ENCODE measurements around the gene TRAM2.

The TRAM2 gene

DNA sequence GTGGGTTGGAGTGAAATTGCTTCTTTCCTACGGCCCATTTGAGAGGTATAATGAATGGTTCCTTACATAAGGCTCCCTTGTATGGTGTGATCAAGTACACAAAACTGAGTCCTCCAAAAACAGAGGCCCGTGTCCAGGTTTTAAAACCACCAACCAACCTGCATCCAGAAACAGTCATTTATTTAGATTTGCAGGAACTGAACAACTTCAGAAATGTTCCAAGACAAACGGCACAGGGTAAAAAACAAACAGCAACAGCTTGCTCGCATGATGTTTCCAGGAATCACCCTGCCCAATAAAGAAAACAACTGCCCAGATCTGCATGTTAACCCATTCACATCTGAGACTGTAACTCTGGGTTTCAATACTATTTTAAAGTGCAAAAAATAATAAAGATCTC lies 40.2 kb upstream of the TRAM2 start:
- ATAC-seq, result no peak
- no peak for TF ChIP-seq ZC3H10 (CRISPR knock-in tag; IDR thresholded peaks at IDR 0.05)
- TF ChIP-seq, protein P1, sequence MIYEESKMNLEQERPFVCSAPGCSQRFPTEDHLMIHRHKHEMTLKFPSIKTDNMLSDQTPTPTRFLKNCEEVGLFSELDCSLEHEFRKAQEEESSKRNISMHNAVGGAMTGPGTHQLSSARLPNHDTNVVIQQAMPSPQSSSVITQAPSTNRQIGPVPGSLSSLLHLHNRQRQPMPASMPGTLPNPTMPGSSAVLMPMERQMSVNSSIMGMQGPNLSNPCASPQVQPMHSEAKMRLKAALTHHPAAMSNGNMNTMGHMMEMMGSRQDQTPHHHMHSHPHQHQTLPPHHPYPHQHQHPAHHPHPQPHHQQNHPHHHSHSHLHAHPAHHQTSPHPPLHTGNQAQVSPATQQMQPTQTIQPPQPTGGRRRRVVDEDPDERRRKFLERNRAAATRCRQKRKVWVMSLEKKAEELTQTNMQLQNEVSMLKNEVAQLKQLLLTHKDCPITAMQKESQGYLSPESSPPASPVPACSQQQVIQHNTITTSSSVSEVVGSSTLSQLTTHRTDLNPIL (CRISPR knock-in tag; IDR thresholded peaks at IDR 0.05; ENCODE audit: low read depth), result no peak
- TF ChIP-seq, protein P2, sequence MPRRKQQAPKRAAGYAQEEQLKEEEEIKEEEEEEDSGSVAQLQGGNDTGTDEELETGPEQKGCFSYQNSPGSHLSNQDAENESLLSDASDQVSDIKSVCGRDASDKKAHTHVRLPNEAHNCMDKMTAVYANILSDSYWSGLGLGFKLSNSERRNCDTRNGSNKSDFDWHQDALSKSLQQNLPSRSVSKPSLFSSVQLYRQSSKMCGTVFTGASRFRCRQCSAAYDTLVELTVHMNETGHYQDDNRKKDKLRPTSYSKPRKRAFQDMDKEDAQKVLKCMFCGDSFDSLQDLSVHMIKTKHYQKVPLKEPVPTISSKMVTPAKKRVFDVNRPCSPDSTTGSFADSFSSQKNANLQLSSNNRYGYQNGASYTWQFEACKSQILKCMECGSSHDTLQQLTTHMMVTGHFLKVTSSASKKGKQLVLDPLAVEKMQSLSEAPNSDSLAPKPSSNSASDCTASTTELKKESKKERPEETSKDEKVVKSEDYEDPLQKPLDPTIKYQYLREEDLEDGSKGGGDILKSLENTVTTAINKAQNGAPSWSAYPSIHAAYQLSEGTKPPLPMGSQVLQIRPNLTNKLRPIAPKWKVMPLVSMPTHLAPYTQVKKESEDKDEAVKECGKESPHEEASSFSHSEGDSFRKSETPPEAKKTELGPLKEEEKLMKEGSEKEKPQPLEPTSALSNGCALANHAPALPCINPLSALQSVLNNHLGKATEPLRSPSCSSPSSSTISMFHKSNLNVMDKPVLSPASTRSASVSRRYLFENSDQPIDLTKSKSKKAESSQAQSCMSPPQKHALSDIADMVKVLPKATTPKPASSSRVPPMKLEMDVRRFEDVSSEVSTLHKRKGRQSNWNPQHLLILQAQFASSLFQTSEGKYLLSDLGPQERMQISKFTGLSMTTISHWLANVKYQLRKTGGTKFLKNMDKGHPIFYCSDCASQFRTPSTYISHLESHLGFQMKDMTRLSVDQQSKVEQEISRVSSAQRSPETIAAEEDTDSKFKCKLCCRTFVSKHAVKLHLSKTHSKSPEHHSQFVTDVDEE (CRISPR knock-in tag; IDR thresholded peaks at IDR 0.05), result no peak
- no peak for TF ChIP-seq CSDC2 (CRISPR knock-in tag; IDR thresholded peaks at IDR 0.05)
- no peak for TF ChIP-seq ZFP30 (CRISPR knock-in tag; IDR thresholded peaks at IDR 0.05)
- TF ChIP-seq, protein P3, sequence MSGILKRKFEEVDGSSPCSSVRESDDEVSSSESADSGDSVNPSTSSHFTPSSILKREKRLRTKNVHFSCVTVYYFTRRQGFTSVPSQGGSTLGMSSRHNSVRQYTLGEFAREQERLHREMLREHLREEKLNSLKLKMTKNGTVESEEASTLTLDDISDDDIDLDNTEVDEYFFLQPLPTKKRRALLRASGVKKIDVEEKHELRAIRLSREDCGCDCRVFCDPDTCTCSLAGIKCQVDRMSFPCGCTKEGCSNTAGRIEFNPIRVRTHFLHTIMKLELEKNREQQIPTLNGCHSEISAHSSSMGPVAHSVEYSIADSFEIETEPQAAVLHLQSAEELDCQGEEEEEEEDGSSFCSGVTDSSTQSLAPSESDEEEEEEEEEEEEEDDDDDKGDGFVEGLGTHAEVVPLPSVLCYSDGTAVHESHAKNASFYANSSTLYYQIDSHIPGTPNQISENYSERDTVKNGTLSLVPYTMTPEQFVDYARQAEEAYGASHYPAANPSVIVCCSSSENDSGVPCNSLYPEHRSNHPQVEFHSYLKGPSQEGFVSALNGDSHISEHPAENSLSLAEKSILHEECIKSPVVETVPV (CRISPR knock-in tag; IDR thresholded peaks at IDR 0.05), result no peak
- no peak for TF ChIP-seq ZNF70 (CRISPR knock-in tag; IDR thresholded peaks at IDR 0.05)
- no peak for TF ChIP-seq PPARA (CRISPR knock-in tag; IDR thresholded peaks at IDR 0.05; ENCODE audit: borderline replicate concordance)
- no peak for TF ChIP-seq BACH2 (CRISPR knock-in tag; IDR thresholded peaks at IDR 0.05; ENCODE audit: borderline replicate concordance)
- no peak for TF ChIP-seq ZNF8 (CRISPR knock-in tag; IDR thresholded peaks at IDR 0.05)

GRCh38 chr6:52616059-52616690 lies 39.3 kb upstream of the TRAM2 start:
- no peak for ATAC-seq
- TF ChIP-seq, protein P4, sequence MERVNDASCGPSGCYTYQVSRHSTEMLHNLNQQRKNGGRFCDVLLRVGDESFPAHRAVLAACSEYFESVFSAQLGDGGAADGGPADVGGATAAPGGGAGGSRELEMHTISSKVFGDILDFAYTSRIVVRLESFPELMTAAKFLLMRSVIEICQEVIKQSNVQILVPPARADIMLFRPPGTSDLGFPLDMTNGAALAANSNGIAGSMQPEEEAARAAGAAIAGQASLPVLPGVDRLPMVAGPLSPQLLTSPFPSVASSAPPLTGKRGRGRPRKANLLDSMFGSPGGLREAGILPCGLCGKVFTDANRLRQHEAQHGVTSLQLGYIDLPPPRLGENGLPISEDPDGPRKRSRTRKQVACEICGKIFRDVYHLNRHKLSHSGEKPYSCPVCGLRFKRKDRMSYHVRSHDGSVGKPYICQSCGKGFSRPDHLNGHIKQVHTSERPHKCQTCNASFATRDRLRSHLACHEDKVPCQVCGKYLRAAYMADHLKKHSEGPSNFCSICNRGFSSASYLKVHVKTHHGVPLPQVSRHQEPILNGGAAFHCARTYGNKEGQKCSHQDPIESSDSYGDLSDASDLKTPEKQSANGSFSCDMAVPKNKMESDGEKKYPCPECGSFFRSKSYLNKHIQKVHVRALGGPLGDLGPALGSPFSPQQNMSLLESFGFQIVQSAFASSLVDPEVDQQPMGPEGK (CRISPR knock-in tag; IDR thresholded peaks at IDR 0.05; ENCODE audit: borderline replicate concordance), result no peak
- TF ChIP-seq BACH2 (CRISPR knock-in tag; IDR thresholded peaks at IDR 0.05; ENCODE audit: borderline replicate concordance) (no peak), TOX (CRISPR knock-in tag; IDR thresholded peaks at IDR 0.05; ENCODE audit: borderline replicate concordance) (no peak), ZNF70 (CRISPR knock-in tag; IDR thresholded peaks at IDR 0.05) (no peak), RARB (CRISPR knock-in tag; IDR thresholded peaks at IDR 0.05) (no peak), ZNF8 (CRISPR knock-in tag; IDR thresholded peaks at IDR 0.05) (no peak), GLIS3 (CRISPR knock-in tag; IDR thresholded peaks at IDR 0.05) (no peak), OSR1 (CRISPR knock-in tag; IDR thresholded peaks at IDR 0.05) (no peak), ZNF565 (CRISPR knock-in tag; conservative IDR thresholded peaks at IDR 0.05; ENCODE audit: low read depth) (no peak), SNAI2 (CRISPR knock-in tag; IDR thresholded peaks at IDR 0.05) (no peak), ARNTL (CRISPR knock-in tag; IDR thresholded peaks at IDR 0.05; ENCODE audit: borderline replicate concordance, low read depth) (no peak), PPARA (CRISPR knock-in tag; IDR thresholded peaks at IDR 0.05; ENCODE audit: borderline replicate concordance) (no peak), ZFP3 (CRISPR knock-in tag; IDR thresholded peaks at IDR 0.05) (no peak), ISL1 (CRISPR knock-in tag; IDR thresholded peaks at IDR 0.05) (no peak)
- TF ChIP-seq, protein P1 (CRISPR knock-in tag; IDR thresholded peaks at IDR 0.05; ENCODE audit: low read depth), result no peak
- TF ChIP-seq, protein P3 (CRISPR knock-in tag; IDR thresholded peaks at IDR 0.05), result no peak
- TF ChIP-seq, protein P2 (CRISPR knock-in tag; IDR thresholded peaks at IDR 0.05), result no peak

All from SK-N-SH treated with all-trans-retinoic acid at 6 μM for 48 hours (cell line).